ENCODE results near the gene DAB2IP.

Gene DAB2IP

GRCh38 chr9:121809356-121810050, 158.1 kb downstream of the DAB2IP start:
- no peak for TF ChIP-seq CTCF (conservative IDR thresholded peaks at IDR 0.05; ENCODE audit: low read depth, low read length)
- no peak for DNase-seq (ENCODE audit: low read depth)
- H3K4me3 ChIP-seq (ENCODE audit: low read depth, low read length) = no peak overlapping the region

- no peak for TF ChIP-seq CTCF (conservative IDR thresholded peaks at IDR 0.05; ENCODE audit: low read depth, low read length)
- DNase-seq (ENCODE audit: low read depth) = no peak
- H3K4me3 ChIP-seq (ENCODE audit: low read depth, low read length) = no peak overlapping the region
Measured at GRCh38 chr9:121810489-121810888, 159.1 kb downstream of the DAB2IP start.

- no peak for DNase-seq (ENCODE audit: low read depth)
Measured at GRCh38 chr9:121811140-121811539, 159.7 kb downstream of the DAB2IP start.

GRCh38 chr9:121811751-121812150, 160.3 kb downstream of the DAB2IP start:
- no peak for DNase-seq (ENCODE audit: low read depth)
- no peak overlapping the region for H3K4me3 ChIP-seq (ENCODE audit: low read depth, low read length)
- no peak for TF ChIP-seq CTCF (conservative IDR thresholded peaks at IDR 0.05; ENCODE audit: low read depth, low read length)

More at GRCh38 chr9:121811140-121811539, 159.7 kb downstream of the DAB2IP start:
- TF ChIP-seq CTCF (conservative IDR thresholded peaks at IDR 0.05; ENCODE audit: low read depth, low read length) = no peak
- no peak overlapping the region for H3K4me3 ChIP-seq (ENCODE audit: low read depth, low read length)

GRCh38 chr9:121812159-121812735, 160.8 kb downstream of the DAB2IP start:
- no peak overlapping the region for H3K4me3 ChIP-seq (ENCODE audit: low read depth, low read length)
- no peak for DNase-seq (ENCODE audit: low read depth)
- TF ChIP-seq CTCF (conservative IDR thresholded peaks at IDR 0.05; ENCODE audit: low read depth, low read length) = no peak

- DNase-seq (ENCODE audit: low read depth) = no peak
- TF ChIP-seq CTCF (conservative IDR thresholded peaks at IDR 0.05; ENCODE audit: low read depth, low read length) = no peak
- H3K4me3 ChIP-seq (ENCODE audit: low read depth, low read length) = no peak overlapping the region
Measured at GRCh38 chr9:121813519-121814210, 162.2 kb downstream of the DAB2IP start.

Measured in choroid plexus epithelial cell (primary cell).